ENCODE data around the gene ADGRG2.

DNA sequence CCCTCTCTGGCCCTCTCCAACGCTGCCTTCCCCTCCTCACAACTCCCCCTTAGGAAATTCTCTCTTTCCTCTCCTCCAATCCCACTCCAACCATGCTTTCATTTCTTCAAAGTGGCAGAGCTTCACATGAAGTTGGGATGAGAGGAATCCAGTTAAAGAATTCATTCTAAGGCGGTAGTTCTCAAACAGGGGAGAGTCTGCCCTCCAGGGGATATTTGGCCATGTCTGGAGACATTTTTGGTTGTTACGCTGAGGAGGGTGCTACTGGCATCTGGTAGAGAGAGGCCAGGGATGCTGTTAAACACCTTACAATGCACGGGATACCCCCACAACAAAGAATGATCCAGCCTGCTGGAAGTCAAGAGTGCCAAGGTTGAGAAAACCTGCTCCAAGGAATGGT is 97.9 kb downstream of the ADGRG2 start:
- TF ChIP-seq, protein P1, sequence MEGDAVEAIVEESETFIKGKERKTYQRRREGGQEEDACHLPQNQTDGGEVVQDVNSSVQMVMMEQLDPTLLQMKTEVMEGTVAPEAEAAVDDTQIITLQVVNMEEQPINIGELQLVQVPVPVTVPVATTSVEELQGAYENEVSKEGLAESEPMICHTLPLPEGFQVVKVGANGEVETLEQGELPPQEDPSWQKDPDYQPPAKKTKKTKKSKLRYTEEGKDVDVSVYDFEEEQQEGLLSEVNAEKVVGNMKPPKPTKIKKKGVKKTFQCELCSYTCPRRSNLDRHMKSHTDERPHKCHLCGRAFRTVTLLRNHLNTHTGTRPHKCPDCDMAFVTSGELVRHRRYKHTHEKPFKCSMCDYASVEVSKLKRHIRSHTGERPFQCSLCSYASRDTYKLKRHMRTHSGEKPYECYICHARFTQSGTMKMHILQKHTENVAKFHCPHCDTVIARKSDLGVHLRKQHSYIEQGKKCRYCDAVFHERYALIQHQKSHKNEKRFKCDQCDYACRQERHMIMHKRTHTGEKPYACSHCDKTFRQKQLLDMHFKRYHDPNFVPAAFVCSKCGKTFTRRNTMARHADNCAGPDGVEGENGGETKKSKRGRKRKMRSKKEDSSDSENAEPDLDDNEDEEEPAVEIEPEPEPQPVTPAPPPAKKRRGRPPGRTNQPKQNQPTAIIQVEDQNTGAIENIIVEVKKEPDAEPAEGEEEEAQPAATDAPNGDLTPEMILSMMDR (IDR thresholded peaks at IDR 0.05; ENCODE audit: borderline replicate concordance, extremely low read depth, low read length, poor library complexity, severe bottlenecking) = no peak
- TF ChIP-seq EZH2 (IDR thresholded peaks at IDR 0.05; ENCODE audit: borderline replicate concordance, low read depth, low read length, severe bottlenecking) = no peak
